Esophagus squamous epithelium (tissue), 5 donors: Measurements from ENCODE around the gene TBC1D17. TPM values are rescaled to one million over a fixed set of nuclear protein-coding genes. Genes with fewer than 3 reads are reported as not detected.

Source experiments
- DNase-seq: peaks from one replicate; lab custom pipeline; 2025; lab: John Stamatoyannopoulos, UW
- H3K27ac ChIP-seq, 4 donors: fragments of 200-600 bp; sonication (generic); one replicate each; pipeline ENCODE4 v1.5.1; 2016 to 2019; ENCODE audit warnings: mild to moderate bottlenecking in 1 of 4
- H3K27me3 ChIP-seq, 4 donors: fragments of 200-600 bp; sonication (generic); 1 replicate in 3 of 4; 2 replicates in 1 of 4; pipeline versions ENCODE4 v1.5.1 to v1.6.0; 2017 to 2021; ENCODE audit warnings: antibody characterized with exemption in 1 of 4
- H3K36me3 ChIP-seq, 3 donors: fragments of 200-600 bp; sonication (generic); one replicate each; pipeline ENCODE4 v1.5.1; 2016 to 2019
- H3K4me1 ChIP-seq, 3 donors: fragments of 200-600 bp; sonication (generic); one replicate each; pipeline ENCODE4 v1.5.1; 2017 to 2019
- H3K4me3 ChIP-seq, 4 donors: fragments of 200-600 bp; sonication (generic); 1 replicate in 3 of 4; 2 replicates in 1 of 4; pipeline ENCODE4 v1.5.1; 2016 to 2019; ENCODE audit warnings: mild to moderate bottlenecking in 2 of 4, moderate library complexity in 1 of 4
- H3K9me3 ChIP-seq, 3 donors: fragments of 200-600 bp; sonication (generic); one replicate each; pipeline ENCODE4 v1.5.1; 2016 to 2019
- POLR2A ChIP-seq, 4 donors: fragments of 450-650 bp; IDR thresholded peaks; one replicate each; pipeline ENCODE4 v1.6.1; 2017; ENCODE audit warnings: antibody characterized with exemption in 4 of 4, mild to moderate bottlenecking in 4 of 4, moderate library complexity in 3 of 4
- WGBS, 2 donors: methylation state at CpG; one replicate each; pipeline ENCODE4 v1.1.5; 2018; 5-methylcytosine and 5-hydroxymethylcytosine counted together
- intact Hi-C: fragments of 100-400 bp; cut with DNase I; formaldehyde crosslinking; loops from one replicate; pipeline ENCODE4 v1.15.0; 2022
- total RNA-seq, 4 donors: library from RNA; depleted of rRNA; stranded (reverse); fragments of >200 nt; gene quantifications; one replicate each; pipeline ENCODE4 v1.1.0, GENCODE V29; 2016
- TF ChIP-seq, protein P1 (sequence below), 6 experiments: fragments of 450-650 bp in 4 of 6; fragments of 200-600 bp in 2 of 6; sonication (generic) in 2 of 6; IDR thresholded peaks; one replicate each; pipeline ENCODE4 v1.5.1; 2016 to 2019; ENCODE audit warnings: antibody characterized with exemption in 6 of 6, mild to moderate bottlenecking in 4 of 6, moderate library complexity in 4 of 6
- donor health status: DM: yes; HTN: yes; CAD: no.

Gene TBC1D17
- total RNA-seq, 4 donors from 2014 or later, result 6.7 to 25.9 (median 16.9) TPM

- Histone ChIP-seq H3K27me3 (no peaks in the 10 kb centered on the region), H3K9me3 (no peaks in the 10 kb centered on the region), H3K4me1 (peaks cover 15 to 65% (median 34%) of the 10 kb centered on the region in 3 donors), H3K4me3 (no peak overlapping the region), H3K27ac (no peak overlapping the region), H3K36me3 (peaks cover 17 to 62% (median 40%) of the 10 kb centered on the region in 3 donors)
- TF ChIP-seq, protein P1, sequence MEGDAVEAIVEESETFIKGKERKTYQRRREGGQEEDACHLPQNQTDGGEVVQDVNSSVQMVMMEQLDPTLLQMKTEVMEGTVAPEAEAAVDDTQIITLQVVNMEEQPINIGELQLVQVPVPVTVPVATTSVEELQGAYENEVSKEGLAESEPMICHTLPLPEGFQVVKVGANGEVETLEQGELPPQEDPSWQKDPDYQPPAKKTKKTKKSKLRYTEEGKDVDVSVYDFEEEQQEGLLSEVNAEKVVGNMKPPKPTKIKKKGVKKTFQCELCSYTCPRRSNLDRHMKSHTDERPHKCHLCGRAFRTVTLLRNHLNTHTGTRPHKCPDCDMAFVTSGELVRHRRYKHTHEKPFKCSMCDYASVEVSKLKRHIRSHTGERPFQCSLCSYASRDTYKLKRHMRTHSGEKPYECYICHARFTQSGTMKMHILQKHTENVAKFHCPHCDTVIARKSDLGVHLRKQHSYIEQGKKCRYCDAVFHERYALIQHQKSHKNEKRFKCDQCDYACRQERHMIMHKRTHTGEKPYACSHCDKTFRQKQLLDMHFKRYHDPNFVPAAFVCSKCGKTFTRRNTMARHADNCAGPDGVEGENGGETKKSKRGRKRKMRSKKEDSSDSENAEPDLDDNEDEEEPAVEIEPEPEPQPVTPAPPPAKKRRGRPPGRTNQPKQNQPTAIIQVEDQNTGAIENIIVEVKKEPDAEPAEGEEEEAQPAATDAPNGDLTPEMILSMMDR (IDR thresholded peaks at IDR 0.05), result no peak
- TF ChIP-seq POLR2A (IDR thresholded peaks at IDR 0.05), result no peak
- intact Hi-C loops, result no loop called here
- DNase-seq, result no peak
- WGBS, 2 donors, result 97% methylated on average over 4 of the region's 17 CpGs; no CpG with 5 or more reads in 1 of the 2 donors
Observed at GRCh38 chr19:49863935-49864320, 13.6 kb upstream of the TBC1D17 start.

GRCh38 chr19:49864890-49865289 is 12.6 kb upstream of the TBC1D17 start:
- no peaks in the 10 kb centered on the region for H3K9me3 ChIP-seq
- TF ChIP-seq, protein P1 (IDR thresholded peaks at IDR 0.05), result no peak
- TF ChIP-seq POLR2A (IDR thresholded peaks at IDR 0.05), result no peak
- no peaks in the 10 kb centered on the region for H3K27me3 ChIP-seq
- no peak for DNase-seq
- WGBS, 2 donors, result 90 to 91% methylated on average over 11 to 13 of the region's 13 CpGs
- peaks cover 17 to 52% (median 34%) of the 10 kb centered on the region in 3 donors for H3K36me3 ChIP-seq
- intact Hi-C loops, result no loop called here
- H3K4me3 ChIP-seq, result no peak overlapping the region
- H3K4me1 ChIP-seq, result peaks cover 17 to 72% (median 37%) of the 10 kb centered on the region in 3 donors
- peak overlapping the region in 3 of 4 donors; percentile 18 to 97 (median 92) for H3K27ac ChIP-seq

DNA sequence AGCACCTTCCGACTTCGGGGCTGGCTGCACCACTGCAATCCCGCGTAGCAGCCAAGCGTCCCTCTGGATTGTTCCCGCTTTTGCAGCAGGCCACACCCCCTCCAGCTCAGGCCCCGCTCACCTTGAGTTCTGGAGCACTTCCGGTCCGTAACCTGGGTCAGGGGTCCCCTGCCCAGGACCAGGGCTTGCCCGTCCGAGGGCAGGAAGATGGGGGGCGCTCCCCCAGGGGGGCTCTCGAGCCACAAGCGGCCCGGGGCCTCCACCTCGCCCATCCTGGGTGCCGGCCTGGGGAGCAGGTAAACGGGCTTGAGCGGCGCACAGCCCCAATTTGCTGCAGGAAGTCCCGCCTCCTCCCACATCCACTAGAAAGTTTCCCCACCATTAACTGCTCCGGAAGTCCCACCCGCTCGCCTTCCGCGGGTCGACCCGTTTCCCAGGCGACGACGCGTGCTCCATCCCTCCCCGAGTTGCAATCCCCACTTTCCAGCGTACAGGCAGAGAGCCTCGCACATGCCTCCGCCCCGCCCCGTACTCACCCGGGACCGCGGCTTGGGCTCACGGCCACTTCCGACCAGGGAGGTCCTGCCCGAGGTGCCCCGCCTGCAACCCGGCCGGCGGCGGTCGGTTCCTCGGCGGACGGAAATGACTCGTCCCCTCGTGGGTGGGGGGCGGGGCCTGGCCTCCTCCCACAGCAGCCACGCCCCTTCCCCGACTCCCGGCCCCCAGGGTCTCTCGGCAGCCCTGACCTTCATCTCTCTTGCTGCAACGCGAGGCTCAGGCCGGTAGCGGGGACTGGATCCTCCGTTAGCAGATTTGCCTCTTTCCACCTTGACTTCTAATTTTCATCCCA is 10.3 kb upstream of the TBC1D17 start, which contains the start of gene PNKP:
PNKP (minus strand) TSS at position 644 of the 850 bp plus-strand sequence; CDS start at position 272, 372 bp downstream.
- Histone ChIP-seq H3K36me3 (peaks cover under 1 to 44% (median 21%) of the 10 kb centered on the region in 3 donors), H3K4me3 (peak within 1 kb of the TSS; percentile 74 to 88 (median 82)), H3K4me1 (peaks cover 23 to 70% (median 43%) of the 10 kb centered on the region in 3 donors), H3K27ac (peak within 1 kb of the TSS; percentile 87 to 97 (median 94)), H3K27me3 (no peaks in the 10 kb centered on the region), H3K9me3 (no peaks in the 10 kb centered on the region)
- intact Hi-C loops, result no loop called here
- 0 to 2% methylated on average over 9 to 21 of the region's 65 CpGs for WGBS, 2 donors
- peak in 3 of 4 donors; percentile 20 to 74 (median 26) for TF ChIP-seq POLR2A (IDR thresholded peaks at IDR 0.05)
- TF ChIP-seq, protein P1 (IDR thresholded peaks at IDR 0.05), result no peak
- DNase-seq, result peak; percentile 84

- DNase-seq, result no peak
- intact Hi-C loops, result no loop called here
- no peaks in the 10 kb centered on the region for H3K9me3 ChIP-seq
- peak overlapping the region; percentile 24 to 62 (median 52) for H3K4me3 ChIP-seq
- H3K4me1 ChIP-seq, result peaks cover 28 to 74% (median 43%) of the 10 kb centered on the region in 3 donors
- H3K27me3 ChIP-seq, result no peaks in the 10 kb centered on the region
- peaks cover 0 to 44% (median 8%) of the 10 kb centered on the region in 3 donors for H3K36me3 ChIP-seq
- peak overlapping the region; percentile 86 to 97 (median 94) for H3K27ac ChIP-seq
- WGBS, 2 donors, result 1 to 3% methylated on average over 10 to 11 of the region's 15 CpGs
- no peak for TF ChIP-seq POLR2A (IDR thresholded peaks at IDR 0.05)
- TF ChIP-seq, protein P1 (IDR thresholded peaks at IDR 0.05), result no peak
Observed at GRCh38 chr19:49869009-49869483, 8.5 kb upstream of the TBC1D17 start.
